ENCODE results near the gene MRPL40. TPM values are rescaled to one million over a fixed set of nuclear protein-coding genes. Genes with fewer than 3 reads are reported as not detected.

The MRPL40 gene
- total and polyA plus RNA-seq, 2 of the 13 experiments (the other 11 are each of a cell fraction or from before 2014, with no cell fraction given): 42.7 to 79.7 TPM

GRCh38 chr22:19430890-19431541, 1.3 kb upstream of the MRPL40 start (continued):
- TF ChIP-seq ZHX2 (IDR thresholded peaks at IDR 0.05; ENCODE audit: low read depth): peak; percentile 59
- no peak for TF ChIP-seq ZHX2 (CRISPR knock-in tag; IDR thresholded peaks at IDR 0.05; ENCODE audit: borderline replicate concordance)
- peak; percentile 44; the same call in 1 of the 2 replicates for TF ChIP-seq PHF8 (CRISPR knock-in tag; IDR thresholded peaks at IDR 0.05)
- TF ChIP-seq U2AF2 (IDR thresholded peaks at IDR 0.05; ENCODE audit: low read depth, low read length): no peak
- TF ChIP-seq GABPA (IDR thresholded peaks at IDR 0.05; ENCODE audit: low read depth, low read length): no peak
- TF ChIP-seq GABPA (CRISPR knock-in tag; IDR thresholded peaks at IDR 0.05; ENCODE audit: low read depth): 0 out of 2 replicates have a peak, but pooled peaks have one; percentile 54
- no peak; the same call in 1 of the 2 replicates for TF ChIP-seq ZFY (CRISPR knock-in tag; IDR thresholded peaks at IDR 0.05)
- TF ChIP-seq HOXA7 (CRISPR knock-in tag; IDR thresholded peaks at IDR 0.05): no peak
- no peak for TF ChIP-seq ZNF30 (CRISPR knock-in tag; IDR thresholded peaks at IDR 0.05)
- TF ChIP-seq HOXA3 (CRISPR knock-in tag; IDR thresholded peaks at IDR 0.05): peak; percentile 6; the same call in 1 of the 2 replicates
- TF ChIP-seq ZNF609 (CRISPR knock-in tag; IDR thresholded peaks at IDR 0.05; ENCODE audit: borderline replicate concordance): no peak
- TF ChIP-seq MEIS2 (CRISPR knock-in tag; IDR thresholded peaks at IDR 0.05): no peak
- TF ChIP-seq FOSL2 (CRISPR knock-in tag; IDR thresholded peaks at IDR 0.05): no peak
- TF ChIP-seq ZNF446 (CRISPR knock-in tag; IDR thresholded peaks at IDR 0.05): 0 out of 2 replicates have a peak, but pooled peaks have one; percentile 22
- TF ChIP-seq GLMP (CRISPR knock-in tag; IDR thresholded peaks at IDR 0.05; ENCODE audit: borderline replicate concordance): no peak
- no peak for TF ChIP-seq ZNF260 (CRISPR knock-in tag; IDR thresholded peaks at IDR 0.05; ENCODE audit: borderline replicate concordance, low read depth)
- TF ChIP-seq PBX3 (CRISPR knock-in tag; IDR thresholded peaks at IDR 0.05; ENCODE audit: borderline replicate concordance): no peak
